Measurements from ENCODE around the gene AP3S2. TPM values are rescaled to one million over a fixed set of nuclear protein-coding genes. Genes with fewer than 3 reads are reported as not detected.

The AP3S2 gene
- total and polyA plus RNA-seq, 2 of the 13 experiments (the other 11 are each of a cell fraction or from before 2014, with no cell fraction given): 17.6 to 44.4 TPM

GRCh38 chr15:89858661-89859458 lies 34.9 kb downstream of the AP3S2 start (continued):
- TF ChIP-seq THAP7 (CRISPR knock-in tag; IDR thresholded peaks at IDR 0.05): no peak
- TF ChIP-seq CHCHD3 (CRISPR knock-in tag; IDR thresholded peaks at IDR 0.05): no peak
- TF ChIP-seq ZSCAN29 (CRISPR knock-in tag; conservative IDR thresholded peaks at IDR 0.05): no peak
- no peak for TF ChIP-seq DMTF1 (CRISPR knock-in tag; IDR thresholded peaks at IDR 0.05)
- TF ChIP-seq TBX3 (IDR thresholded peaks at IDR 0.05; ENCODE audit: borderline replicate concordance): peak; percentile 42; the same call in 1 of the 2 replicates
- peak; percentile 32; the same call in 1 of the 2 replicates for TF ChIP-seq NR2C2 (CRISPR knock-in tag; IDR thresholded peaks at IDR 0.05; ENCODE audit: borderline replicate concordance)
- TF ChIP-seq U2AF1 (optimal IDR thresholded peaks at IDR 0.05; ENCODE audit: low read depth, low read length): no peak
- TF ChIP-seq SP5 (CRISPR knock-in tag; IDR thresholded peaks at IDR 0.05; ENCODE audit: borderline replicate concordance, low read depth): no peak
- no peak for TF ChIP-seq ZNF207 (IDR thresholded peaks at IDR 0.05; ENCODE audit: borderline replicate concordance)
- peak; percentile 62; the same call in 1 of the 2 replicates for TF ChIP-seq NFIC (IDR thresholded peaks at IDR 0.05; ENCODE audit: low read length)
- 0 out of 4 replicates have a peak, but pooled peaks of 1 of the 2 experiments have one; percentile 47 for TF ChIP-seq NR2F1 (CRISPR knock-in tag; IDR thresholded peaks at IDR 0.05)
- no peak for TF ChIP-seq ZMYM4 (CRISPR knock-in tag; IDR thresholded peaks at IDR 0.05)
- TF ChIP-seq RBM39 (IDR thresholded peaks at IDR 0.05; ENCODE audit: low read depth, low read length, poor library complexity, severe bottlenecking): no peak
- no peak for TF ChIP-seq THAP9 (CRISPR knock-in tag; IDR thresholded peaks at IDR 0.05; ENCODE audit: borderline replicate concordance)
- no peak for TF ChIP-seq DBP (CRISPR knock-in tag; IDR thresholded peaks at IDR 0.05; ENCODE audit: not compliant biosample characterization)
- no peak for TF ChIP-seq MIER3 (CRISPR knock-in tag; IDR thresholded peaks at IDR 0.05; ENCODE audit: borderline replicate concordance)
- no peak for TF ChIP-seq ZNF639 (CRISPR knock-in tag; conservative IDR thresholded peaks at IDR 0.05)
- TF ChIP-seq EP300 (IDR thresholded peaks at IDR 0.05; ENCODE audit: low read depth in 2 of 2, low read length in 2 of 2): peak in 1 of 2 experiments; percentile 39; a peak in 1 of 4 replicates
- no peak for TF ChIP-seq EP300 (CRISPR knock-in tag; IDR thresholded peaks at IDR 0.05; ENCODE audit: borderline replicate concordance)
- no peak for TF ChIP-seq ZNF274 (CRISPR knock-in tag; IDR thresholded peaks at IDR 0.05)
- no peak for TF ChIP-seq ZNF530 (CRISPR knock-in tag; IDR thresholded peaks at IDR 0.05; ENCODE audit: low read depth)

Measured in HepG2 (cell line).